Activated T-helper 9 cell treated with anti-CD3 and anti-CD28 coated beads, Interleukin-2, amount 50 U/mL, for 16 hours (primary cell): ENCODE measurements around the gene PRELID1.
"Not testable (repeated sequence)": the region's sequence is repeated elsewhere in the genome, so short reads cannot be mapped to it uniquely, and the experiment has no call there.

ENCODE experiments used
- DNase-seq: peaks from one replicate; pipeline ENCODE4 v3.0.0-alpha.2; 2020; ENCODE audit warnings: low read depth

Gene PRELID1

DNA sequence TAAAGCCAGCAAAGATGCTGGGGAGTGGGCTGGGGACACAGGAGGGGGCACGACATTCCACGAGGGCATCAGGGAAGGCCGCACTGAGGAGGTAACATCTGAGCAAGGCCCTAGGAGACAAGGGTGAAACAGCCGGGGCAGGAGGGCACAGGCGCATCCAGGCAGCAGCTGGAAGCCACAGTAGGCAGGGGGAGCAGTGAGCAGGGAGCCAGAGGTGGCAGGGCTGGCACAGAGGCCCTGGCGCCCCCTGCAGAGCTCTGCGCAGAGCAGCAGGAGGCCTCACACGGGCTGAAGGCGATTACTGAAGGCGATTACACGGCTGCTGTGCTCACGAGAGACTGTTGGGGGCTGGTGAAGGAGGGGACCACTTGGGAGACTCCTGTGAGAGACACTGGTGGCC, 32.5 kb downstream of the PRELID1 start:
- no peak for DNase-seq

DNA sequence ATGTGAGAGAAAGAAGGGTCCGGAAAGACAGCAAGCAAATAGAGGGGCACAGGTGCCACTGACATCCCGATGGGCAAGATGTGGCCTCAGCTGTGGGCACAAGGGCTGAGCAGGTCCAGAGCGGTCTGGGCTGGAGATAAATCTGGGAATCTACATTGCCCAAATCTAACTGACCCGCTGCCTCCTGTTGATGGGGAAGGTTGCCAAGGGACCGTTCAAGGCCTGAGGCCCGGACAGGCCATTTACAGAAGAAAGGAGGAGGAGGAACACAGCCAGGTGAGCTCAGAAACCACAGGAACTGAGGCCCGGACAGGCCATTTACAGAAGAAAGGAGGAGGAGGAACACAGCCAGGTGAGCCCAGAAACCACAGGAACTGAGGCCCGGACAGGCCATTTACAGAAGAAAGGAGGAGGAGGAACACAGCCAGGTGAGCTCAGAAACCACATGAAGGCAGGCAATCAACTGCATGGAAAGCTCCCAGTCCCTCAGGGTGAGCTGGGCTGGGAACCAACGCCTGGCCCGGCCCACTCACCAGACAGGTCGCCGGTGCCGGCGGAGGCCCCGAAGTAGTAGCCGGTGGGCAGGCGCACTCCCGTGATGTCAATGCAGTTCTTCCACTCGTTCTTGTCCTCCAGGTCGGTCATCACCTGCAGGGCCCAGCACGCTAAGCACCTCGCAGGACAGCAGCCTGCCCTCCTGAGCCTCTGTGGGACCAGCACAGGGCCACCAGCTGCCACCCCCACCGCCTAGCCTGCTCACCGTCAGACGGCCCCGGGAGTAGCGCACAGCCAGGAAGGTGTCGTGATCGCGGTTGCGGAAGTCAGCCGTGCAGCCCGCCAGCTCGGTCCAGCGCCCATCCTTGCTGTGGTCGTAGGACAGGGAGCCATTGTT, 33.2 kb downstream of the PRELID1 start:
- no peak for DNase-seq

DNA sequence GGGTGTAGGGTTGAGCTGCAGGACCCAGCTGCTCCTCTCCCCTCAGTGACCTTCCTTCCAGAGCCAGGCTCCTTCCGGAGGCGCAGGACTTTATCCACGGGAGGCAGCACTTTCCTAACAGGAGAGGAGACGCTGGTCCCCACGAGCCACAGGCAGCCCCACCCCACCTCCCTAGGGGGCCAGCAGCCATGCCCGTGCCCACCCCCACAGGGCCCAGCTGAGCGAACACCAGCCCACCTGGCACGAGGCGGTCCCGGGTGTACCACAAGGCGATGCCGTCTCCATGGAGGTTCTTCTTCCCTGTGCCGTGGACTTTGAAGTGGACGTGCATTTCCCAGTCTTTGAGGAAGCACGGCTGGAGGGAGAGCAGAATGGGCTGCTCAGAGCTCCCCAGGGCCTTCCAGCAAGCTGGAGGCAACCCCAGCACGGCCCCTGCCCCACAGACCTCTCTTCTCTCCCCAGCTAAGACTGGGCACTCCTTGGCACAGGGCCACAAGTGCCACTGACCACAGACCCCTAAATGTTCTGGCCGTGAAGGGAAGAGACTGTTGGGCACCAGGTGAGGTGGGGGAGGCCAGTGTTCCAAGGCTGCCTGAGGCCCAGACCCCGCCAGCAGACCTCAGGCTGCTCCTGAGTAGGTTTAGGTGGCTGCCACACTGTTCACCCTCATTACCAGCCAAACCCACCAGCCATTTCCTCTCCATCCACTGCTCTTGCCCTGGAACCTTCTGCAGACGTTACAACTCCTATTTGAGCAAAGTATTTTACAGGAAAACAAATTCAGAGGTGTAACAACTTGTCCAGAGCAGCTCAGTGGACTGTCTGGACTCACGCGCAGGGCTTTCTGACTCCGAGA, 34.9 kb downstream of the PRELID1 start:
- DNase-seq = no peak

DNA sequence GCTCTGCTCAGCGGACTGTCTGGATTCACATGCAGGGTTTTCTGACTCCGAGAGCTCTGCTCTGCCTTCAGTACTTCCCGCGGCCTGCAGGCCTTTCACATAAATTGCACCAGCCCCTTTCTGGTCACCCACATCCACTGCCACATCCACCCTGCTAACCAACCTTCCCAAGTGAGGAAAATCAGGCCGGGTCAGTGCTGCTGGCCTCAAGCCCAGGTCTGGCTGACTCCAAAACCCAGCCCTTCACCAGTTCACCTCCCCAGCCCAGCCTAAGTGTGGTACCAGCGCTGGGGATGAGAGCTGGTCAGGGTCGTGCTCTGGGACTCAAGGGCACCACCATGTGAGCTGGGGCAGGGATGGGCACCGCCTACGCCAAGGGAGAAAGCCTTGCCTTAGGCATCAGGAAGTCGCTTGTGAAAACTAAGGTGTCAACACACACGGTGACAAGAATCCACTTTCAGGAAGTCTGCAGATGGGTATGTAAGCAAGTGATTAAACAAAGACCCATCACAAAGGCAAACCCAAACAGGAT, 35.6 kb downstream of the PRELID1 start:
- no peak for DNase-seq

DNA sequence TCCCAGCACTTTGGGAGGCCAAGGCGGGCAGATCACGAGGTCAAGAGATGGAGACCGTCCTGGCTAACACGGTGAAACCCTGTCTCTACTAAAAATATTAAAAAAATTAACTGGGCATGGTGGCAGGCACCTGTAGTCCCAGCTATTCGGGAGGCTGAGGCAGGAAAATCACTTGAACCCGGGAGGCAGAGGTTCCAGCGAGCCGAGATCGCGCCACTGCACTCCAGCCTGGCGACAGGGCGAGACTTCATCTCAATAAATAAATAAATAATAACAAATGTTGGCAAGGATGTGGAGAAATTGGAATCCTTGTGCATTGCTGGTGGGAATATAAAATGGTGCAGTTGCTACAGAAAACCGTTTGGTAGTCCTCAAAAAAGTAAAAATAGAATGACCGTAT, 39.4 kb downstream of the PRELID1 start:
- DNase-seq = not testable (repeated sequence)

GRCh38 chr5:177343777-177344176, 40.2 kb downstream of the PRELID1 start:
- DNase-seq = no peak

DNA sequence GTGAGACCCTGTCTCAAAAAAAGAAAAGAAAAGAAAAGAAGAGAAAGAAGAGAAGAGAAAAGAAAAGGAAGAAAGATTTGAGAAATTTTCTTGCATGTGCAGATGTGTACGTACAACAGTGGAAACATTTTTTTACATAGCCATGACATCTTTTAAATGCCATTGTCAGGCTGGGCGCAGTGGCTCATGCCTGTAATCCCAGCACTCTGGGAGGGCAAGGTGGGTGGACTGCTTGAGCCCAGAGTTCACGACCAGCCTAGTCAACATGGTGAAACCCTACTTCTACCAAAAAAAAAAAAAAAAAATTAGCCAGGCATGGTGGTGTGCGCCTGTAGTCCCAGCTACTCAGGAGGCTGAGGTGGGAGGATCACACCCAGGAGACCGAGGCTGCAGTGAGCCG, 41.3 kb downstream of the PRELID1 start:
- DNase-seq = no peak

DNA sequence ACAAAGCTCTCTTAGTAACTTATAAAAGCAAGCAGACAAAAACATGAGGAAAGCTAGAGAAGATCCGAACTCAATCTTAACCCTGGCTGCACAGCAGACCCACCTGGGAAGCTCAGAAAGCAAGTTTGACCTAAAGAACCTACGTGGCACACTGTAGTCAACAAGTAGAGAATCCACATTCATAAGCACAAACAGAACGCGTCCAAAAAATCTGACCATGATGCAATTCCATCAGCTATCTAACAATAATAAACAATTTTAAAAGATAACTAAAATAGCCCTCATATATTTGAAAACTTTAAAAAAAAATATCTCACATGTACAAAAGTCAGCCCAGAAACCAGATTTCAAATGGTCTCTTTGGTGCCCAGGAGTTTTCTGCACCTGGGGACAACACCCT, 43.2 kb downstream of the PRELID1 start:
- DNase-seq = no peak

- no peak for DNase-seq
Observed at GRCh38 chr5:177347699-177348098, 44.1 kb downstream of the PRELID1 start.

- DNase-seq = no peak
Observed at GRCh38 chr5:177349362-177349647, 45.7 kb downstream of the PRELID1 start.

GRCh38 chr5:177349762-177350161, 46.2 kb downstream of the PRELID1 start:
- DNase-seq = no peak

- DNase-seq = no peak
Observed at GRCh38 chr5:177350776-177351391, 47.3 kb downstream of the PRELID1 start.

GRCh38 chr5:177351392-177352329, 48.1 kb downstream of the PRELID1 start, which contains the start of gene LMAN2:
LMAN2 (minus strand) TSS chr5:177351668; CDS start chr5:177351647, 21 bp downstream.
- peak; percentile 84 for DNase-seq

DNA sequence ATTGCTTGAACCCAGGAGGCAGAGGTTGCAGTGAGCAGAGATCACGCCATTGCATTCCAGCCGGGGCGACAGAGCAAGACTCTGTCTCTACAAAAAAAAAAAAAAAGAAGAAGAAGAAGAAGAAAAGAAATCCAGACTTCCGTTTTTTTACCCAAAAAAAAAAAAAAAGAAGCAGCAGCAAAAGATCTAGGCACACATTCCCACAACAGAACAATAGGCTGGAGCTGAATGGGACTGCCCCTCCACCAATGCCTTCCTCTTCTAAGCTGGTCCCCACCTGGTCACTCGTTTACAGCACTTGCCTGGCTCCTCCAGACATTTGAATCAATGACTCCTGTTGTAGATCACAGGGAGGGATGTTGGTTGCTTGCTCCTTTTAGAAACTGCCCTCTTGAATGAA, 49.5 kb downstream of the PRELID1 start:
- DNase-seq = no peak

DNA sequence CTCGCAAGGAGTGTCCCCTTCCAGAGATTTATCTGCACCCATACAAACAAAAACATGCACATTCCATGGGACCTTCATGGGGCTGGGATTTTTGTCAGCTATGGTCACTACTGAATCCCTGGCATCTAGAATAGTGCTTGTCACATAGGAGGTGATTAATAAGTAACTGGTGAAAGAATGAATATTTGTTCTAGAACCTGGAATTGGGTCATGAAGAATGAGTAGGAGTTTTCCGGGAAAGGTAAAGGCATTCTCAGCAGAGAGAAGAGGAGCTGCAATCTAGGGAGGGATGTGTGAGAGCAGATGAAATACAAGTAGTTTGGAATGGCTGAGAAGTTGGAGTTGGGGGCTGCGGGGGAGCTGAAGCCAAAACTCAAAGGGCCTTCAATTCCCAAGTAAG, 50.7 kb downstream of the PRELID1 start:
- no peak for DNase-seq

- no peak for DNase-seq
Observed at GRCh38 chr5:177354711-177355110, 51.1 kb downstream of the PRELID1 start.

GRCh38 chr5:177355162-177355867, 51.7 kb downstream of the PRELID1 start:
- no peak for DNase-seq

GRCh38 chr5:177355868-177356168, 52.2 kb downstream of the PRELID1 start:
- DNase-seq = no peak
